Liver (tissue), 3 donors: ENCODE data around the gene CASQ2.

Experiments
- ATF3 ChIP-seq: IDR thresholded peaks from 2 replicates; pipeline ENCODE4 v1.6.1; 2016; ENCODE audit warnings: antibody characterized with exemption
- CTCF ChIP-seq: fragments of 150-350 bp; IDR thresholded peaks from 2 replicates; pipeline ENCODE4 v1.5.1; 2017; ENCODE audit warnings: improper control_type of control experiment, low read depth, low read length; ENCODE audit not compliant: missing input control
- FOXA1 ChIP-seq: IDR thresholded peaks from 2 replicates; pipeline ENCODE4 v1.6.1; 2016; ENCODE audit warnings: antibody characterized with exemption
- TAF1 ChIP-seq: conservative IDR thresholded peaks from 2 replicates; pipeline ENCODE4 v1.6.1; 2016; ENCODE audit warnings: antibody characterized with exemption, mild to moderate bottlenecking
- YY1 ChIP-seq: IDR thresholded peaks from 2 replicates; pipeline ENCODE4 v1.6.1; 2016; ENCODE audit warnings: antibody characterized with exemption, mild to moderate bottlenecking
- donor health status: healthy.
- donor health status: healthy.

GRCh38 chr1:115712911-115713609 lies 55.5 kb downstream of the CASQ2 start:
- no peak for TF ChIP-seq CTCF
- TF ChIP-seq YY1, result no peak
- no peak for TF ChIP-seq FOXA1
- TF ChIP-seq ATF3, result no peak
- TF ChIP-seq TAF1, result no peak
